Right atrium auricular region (tissue), 2 donors: ENCODE data around the gene BST2. TPM values are rescaled to one million over a fixed set of nuclear protein-coding genes. Genes with fewer than 3 reads are reported as not detected.

Experiments used
- DNase-seq: peaks from one replicate; pipeline ENCODE4 v3.0.0-alpha.2; 2019; ENCODE audit warnings: low spot score
- H3K27ac ChIP-seq, 2 donors: fragments of 200-600 bp; sonication (generic); 1 replicate in 1 of 2; 2 replicates in 1 of 2; pipeline ENCODE4 v1.5.1; 2016 to 2019
- H3K27me3 ChIP-seq, 2 donors: fragments of 200-600 bp; sonication (generic); one replicate each; pipeline versions ENCODE4 v1.5.1 to v1.6.0; 2017 to 2019
- H3K36me3 ChIP-seq: fragments of 200-600 bp; sonication (generic); one replicate; pipeline ENCODE4 v1.5.1; 2016
- H3K4me1 ChIP-seq, 2 donors: fragments of 200-600 bp; sonication (generic); one replicate each; pipeline versions ENCODE4 v1.5.1 to v1.6.0; 2017 to 2019
- H3K4me3 ChIP-seq, 2 donors: fragments of 200-600 bp; sonication (generic); 1 replicate in 1 of 2; 2 replicates in 1 of 2; pipeline ENCODE4 v1.5.1; 2017 to 2019; ENCODE audit warnings: mild to moderate bottlenecking in 1 of 2, moderate library complexity in 1 of 2
- H3K9me3 ChIP-seq, 2 donors: fragments of 200-600 bp; sonication (generic); one replicate each; pipeline ENCODE4 v1.5.1; 2019
- total RNA-seq, 2 donors: library from RNA; depleted of rRNA; stranded (reverse); fragments of >200 nt; gene quantifications; one replicate each; pipeline ENCODE4 v1.1.0, GENCODE V29; 2016
- TF ChIP-seq, protein P1 (sequence below), 2 donors: fragments of 200-600 bp; sonication (generic); IDR thresholded peaks; one replicate each; pipeline ENCODE4 v1.5.1; 2019; ENCODE audit warnings: antibody characterized with exemption in 2 of 2

Gene BST2, protein sequence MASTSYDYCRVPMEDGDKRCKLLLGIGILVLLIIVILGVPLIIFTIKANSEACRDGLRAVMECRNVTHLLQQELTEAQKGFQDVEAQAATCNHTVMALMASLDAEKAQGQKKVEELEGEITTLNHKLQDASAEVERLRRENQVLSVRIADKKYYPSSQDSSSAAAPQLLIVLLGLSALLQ
- total RNA-seq: 10 to 100 TPM; 32.1 to 35.3 TPM

DNA sequence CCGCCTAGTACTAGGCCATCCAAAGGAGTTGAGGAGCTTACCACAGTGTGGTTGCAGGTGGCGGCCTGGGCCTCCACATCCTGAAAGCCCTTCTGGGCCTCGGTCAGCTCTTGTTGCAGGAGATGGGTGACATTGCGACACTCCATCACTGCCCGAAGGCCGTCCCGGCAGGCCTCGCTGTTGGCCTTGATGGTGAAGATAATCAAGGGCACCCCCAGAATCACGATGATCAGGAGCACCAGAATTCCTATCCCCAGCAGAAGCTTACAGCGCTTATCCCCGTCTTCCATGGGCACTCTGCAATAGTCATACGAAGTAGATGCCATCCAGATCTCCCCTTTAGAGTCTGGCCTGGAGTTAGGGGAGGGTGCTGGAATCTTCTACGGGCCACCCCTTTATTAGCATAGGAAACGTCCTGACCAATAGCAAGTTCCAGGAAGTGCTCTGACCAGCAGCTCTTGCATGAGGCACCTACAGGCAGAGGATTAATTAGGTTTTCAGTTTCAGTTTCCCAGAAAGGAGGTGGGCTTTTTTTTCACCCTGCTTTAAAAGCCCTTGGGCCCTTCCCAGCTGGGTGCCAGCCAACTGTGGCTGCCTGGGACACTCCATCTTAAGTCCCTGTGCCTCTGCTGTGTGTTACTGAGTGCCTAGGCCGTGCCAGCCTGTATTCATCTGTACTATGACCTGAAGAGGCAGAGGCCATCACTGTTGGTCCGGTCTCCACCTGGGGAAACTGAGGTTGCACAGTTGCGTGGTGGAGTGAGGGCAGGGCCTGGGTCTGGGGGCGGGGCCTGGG is at the start of gene BST2:
Gene BST2 (minus strand): TSS at position 381 of the 796 bp plus-strand sequence. CDS start 55 bp downstream, at position 326.
- H3K9me3 ChIP-seq: no peaks in the 10 kb centered on the region
- peak within 1 kb of the TSS; percentile 79 to 87 for H3K27ac ChIP-seq
- TF ChIP-seq, protein P1, sequence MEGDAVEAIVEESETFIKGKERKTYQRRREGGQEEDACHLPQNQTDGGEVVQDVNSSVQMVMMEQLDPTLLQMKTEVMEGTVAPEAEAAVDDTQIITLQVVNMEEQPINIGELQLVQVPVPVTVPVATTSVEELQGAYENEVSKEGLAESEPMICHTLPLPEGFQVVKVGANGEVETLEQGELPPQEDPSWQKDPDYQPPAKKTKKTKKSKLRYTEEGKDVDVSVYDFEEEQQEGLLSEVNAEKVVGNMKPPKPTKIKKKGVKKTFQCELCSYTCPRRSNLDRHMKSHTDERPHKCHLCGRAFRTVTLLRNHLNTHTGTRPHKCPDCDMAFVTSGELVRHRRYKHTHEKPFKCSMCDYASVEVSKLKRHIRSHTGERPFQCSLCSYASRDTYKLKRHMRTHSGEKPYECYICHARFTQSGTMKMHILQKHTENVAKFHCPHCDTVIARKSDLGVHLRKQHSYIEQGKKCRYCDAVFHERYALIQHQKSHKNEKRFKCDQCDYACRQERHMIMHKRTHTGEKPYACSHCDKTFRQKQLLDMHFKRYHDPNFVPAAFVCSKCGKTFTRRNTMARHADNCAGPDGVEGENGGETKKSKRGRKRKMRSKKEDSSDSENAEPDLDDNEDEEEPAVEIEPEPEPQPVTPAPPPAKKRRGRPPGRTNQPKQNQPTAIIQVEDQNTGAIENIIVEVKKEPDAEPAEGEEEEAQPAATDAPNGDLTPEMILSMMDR (IDR thresholded peaks at IDR 0.05): no peak
- H3K4me3 ChIP-seq: peak within 1 kb of the TSS; percentile 37 to 54
- DNase-seq: no peak
- no peaks in the 10 kb centered on the region for H3K27me3 ChIP-seq
- peaks cover 0 to 33% of the 10 kb centered on the region in 2 donors for H3K4me1 ChIP-seq
- no peaks in the 10 kb centered on the region for H3K36me3 ChIP-seq

DNA sequence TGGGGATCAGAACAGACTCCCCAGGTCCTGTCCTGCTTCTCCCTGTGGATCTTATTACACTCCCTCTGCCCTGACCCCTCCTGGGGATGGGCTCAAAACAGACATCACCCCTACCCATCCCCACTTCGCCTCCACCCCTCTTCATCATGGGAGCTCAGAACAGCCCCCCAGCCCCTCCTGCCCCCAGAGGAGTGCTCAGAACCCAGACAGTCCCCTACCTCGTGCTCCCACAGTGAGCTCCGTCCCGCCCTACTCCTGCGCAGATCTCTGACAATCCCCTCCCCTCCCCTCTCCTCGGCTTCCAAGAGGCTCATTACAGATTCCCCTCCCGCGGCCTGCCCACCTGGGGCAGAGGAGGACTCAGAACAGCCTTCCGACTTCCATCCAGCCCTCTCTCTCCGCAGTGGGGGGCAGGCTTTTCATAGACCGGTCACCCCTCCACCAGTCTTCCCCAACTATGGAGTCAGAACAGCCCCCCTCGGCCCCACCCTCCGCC is 49.2 kb upstream of the BST2 start:
- H3K4me1 ChIP-seq: peaks cover 0 to 11% of the 10 kb centered on the region in 2 donors
- H3K36me3 ChIP-seq: no peaks in the 10 kb centered on the region
- TF ChIP-seq, protein P1 (IDR thresholded peaks at IDR 0.05): no peak
- H3K9me3 ChIP-seq: no peaks in the 10 kb centered on the region
- DNase-seq: no peak
- H3K27me3 ChIP-seq: peaks cover 16 to 28% of the 10 kb centered on the region in 2 donors
- H3K27ac ChIP-seq: no peak overlapping the region
- H3K4me3 ChIP-seq: no peak overlapping the region

DNA sequence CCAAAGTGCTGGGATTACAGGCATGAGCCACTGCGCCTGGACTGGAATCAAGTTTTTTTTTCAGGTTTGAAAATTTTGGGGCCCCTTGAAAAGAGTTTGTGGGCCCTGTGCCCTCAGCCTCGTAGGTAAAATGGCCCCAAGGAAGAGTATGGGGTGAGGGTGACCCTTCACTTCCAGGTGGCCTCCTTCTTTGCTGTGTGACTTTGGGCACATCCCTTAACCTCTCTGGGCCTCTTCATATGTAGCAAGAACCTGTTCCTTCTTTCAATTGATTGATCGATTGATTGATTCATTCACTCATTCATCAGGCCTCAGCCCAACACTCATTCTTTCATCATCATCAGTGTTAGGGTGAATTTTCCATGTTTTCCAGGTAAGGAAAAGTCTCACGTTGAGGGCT is 46.4 kb upstream of the BST2 start:
- Histone ChIP-seq H3K9me3 (no peaks in the 10 kb centered on the region), H3K4me3 (no peak overlapping the region), H3K27me3 (peaks cover 16 to 26% of the 10 kb centered on the region in 2 donors), H3K4me1 (peaks cover 0 to 21% of the 10 kb centered on the region in 2 donors), H3K36me3 (no peaks in the 10 kb centered on the region), H3K27ac (no peak overlapping the region)
- TF ChIP-seq, protein P1 (IDR thresholded peaks at IDR 0.05): no peak
- DNase-seq: no peak

DNA sequence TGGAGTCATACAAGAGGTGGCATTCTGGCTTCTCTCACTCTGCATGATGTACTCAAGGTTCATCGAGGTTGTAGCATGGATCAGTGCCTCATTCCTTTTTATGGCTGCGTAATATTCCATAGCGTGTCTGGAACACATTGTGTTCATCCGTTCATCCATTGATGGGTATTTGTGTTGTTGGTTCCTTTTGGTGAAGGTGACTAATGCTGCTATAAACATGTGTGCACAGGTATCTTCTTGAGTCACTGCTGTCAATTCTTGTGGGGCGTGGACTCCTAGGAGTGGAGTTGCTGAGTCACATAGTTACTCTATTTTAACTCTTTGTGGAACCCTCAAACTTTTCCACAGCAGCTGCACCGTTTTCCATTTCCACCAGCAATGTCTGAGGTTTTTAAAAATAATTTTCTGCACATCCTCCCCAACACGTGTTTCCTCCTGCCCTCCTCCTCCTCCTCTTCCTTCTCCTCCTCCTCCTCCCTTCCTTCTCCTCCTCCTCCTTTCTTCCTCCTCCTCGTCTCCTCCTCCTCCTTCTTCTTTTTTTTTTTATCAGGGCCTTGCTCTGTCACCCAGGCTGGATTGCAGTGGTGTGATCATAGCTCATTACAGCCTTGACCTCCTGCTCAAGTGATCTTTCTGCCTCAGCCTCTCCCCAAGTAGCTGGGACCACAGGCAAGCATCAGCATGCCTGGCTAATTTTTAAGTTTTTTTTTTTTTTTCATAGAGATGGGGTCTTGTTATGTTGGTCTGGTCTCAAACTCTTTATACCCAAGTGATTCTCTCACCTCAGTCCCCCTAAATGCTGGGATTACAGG is 45.0 kb upstream of the BST2 start:
- no peaks in the 10 kb centered on the region for H3K9me3 ChIP-seq
- H3K4me3 ChIP-seq: no peak overlapping the region
- H3K36me3 ChIP-seq: no peaks in the 10 kb centered on the region
- peaks cover 0 to 16% of the 10 kb centered on the region in 2 donors for H3K4me1 ChIP-seq
- DNase-seq: no peak
- H3K27me3 ChIP-seq: peaks cover 10 to 13% of the 10 kb centered on the region in 2 donors
- no peak overlapping the region for H3K27ac ChIP-seq
- TF ChIP-seq, protein P1 (IDR thresholded peaks at IDR 0.05): no peak

DNA sequence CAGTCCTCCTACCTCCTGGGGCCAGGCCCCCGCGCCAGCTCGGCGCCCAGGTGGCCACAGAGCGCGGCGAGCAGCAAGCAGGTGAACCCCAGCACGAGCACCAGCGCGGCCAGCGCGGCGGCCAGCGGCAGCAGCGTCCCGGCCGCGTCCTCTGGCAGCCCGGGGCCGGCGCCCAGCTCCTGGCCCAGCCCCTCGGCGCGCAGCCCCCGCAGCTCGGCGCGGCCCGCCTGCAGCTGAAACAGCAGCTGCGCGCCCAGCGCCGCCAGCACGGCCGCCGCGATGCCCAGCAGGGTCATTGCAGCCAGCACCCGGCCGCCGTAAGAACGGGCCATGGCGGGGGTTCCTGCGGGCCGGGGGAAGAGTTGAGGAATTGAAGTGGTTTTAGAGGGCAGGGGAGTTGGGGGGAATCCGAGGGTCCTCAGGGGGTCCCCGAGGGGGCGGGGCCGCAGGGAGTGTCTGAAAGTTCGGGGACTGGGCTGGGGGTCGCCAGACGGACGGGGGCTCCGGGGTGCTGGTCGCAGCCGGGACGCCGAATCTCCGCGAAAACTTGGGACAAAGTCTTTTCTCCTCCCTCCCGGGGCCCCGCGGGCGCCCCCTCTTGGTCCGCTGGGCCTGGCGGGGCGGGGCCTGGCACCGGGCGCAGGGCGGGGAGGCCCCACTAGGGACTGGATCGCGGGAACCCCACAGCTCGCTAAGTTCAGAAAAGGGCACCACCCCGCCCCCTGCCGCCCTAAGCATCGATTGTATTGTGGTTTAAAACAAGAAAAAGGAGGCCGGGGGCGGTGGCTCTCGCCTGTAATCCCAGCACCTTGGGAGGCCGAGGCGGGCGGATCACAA is 42.9 kb upstream of the BST2 start, which contains the start of gene TMEM221:
Gene TMEM221 (minus strand): TSS at position 538 of the 837 bp plus-strand sequence. CDS start 206 bp downstream, at position 332.
- TF ChIP-seq, protein P1 (IDR thresholded peaks at IDR 0.05): peak; percentile 46 to 68
- Histone ChIP-seq H3K27ac (no peak within 1 kb of the TSS), H3K4me3 (peak within 1 kb of the TSS; percentile 33 to 59), H3K9me3 (no peaks in the 10 kb centered on the region), H3K27me3 (no peaks in the 10 kb centered on the region), H3K4me1 (peaks cover 0 to 10% of the 10 kb centered on the region in 2 donors), H3K36me3 (no peaks in the 10 kb centered on the region)
- DNase-seq: peak; percentile 66
